Left renal pelvis (tissue), 4 donors: Measurements from ENCODE around the gene MTHFD2L. TPM values are rescaled to one million over a fixed set of nuclear protein-coding genes. Genes with fewer than 3 reads are reported as not detected.
"Not testable (repeated sequence)": the region's sequence is repeated elsewhere in the genome, so short reads cannot be mapped to it uniquely, and the experiment has no call there.

ENCODE experiments used
- DNase-seq, 4 donors: peaks; one replicate each; pipeline ENCODE4 v3.0.0-alpha.2; 2013; ENCODE audit warnings: low read depth in 4 of 4, low spot score in 3 of 4
- polyA plus RNA-seq, 4 donors: library from polyadenylated mRNA; unstranded; fragments of 120-200 nt; gene quantifications; one replicate each; pipeline ENCODE4 v1.2.1, GENCODE V29; 2013; ENCODE audit not compliant: insufficient read length in 4 of 4

MTHFD2L gene
- polyA plus RNA-seq, 4 donors: 12.7 to 30.6 (median 23.8) TPM

GRCh38 chr4:74181219-74181618 is 23.3 kb downstream of the MTHFD2L start:
- no peak for DNase-seq

- no peak for DNase-seq
Observed at GRCh38 chr4:74188912-74189311, 31.0 kb downstream of the MTHFD2L start.

- peak; percentile 7 to 37 (median 16) for DNase-seq
Observed at GRCh38 chr4:74189331-74190043, 31.6 kb downstream of the MTHFD2L start.

- no peak for DNase-seq
Observed at GRCh38 chr4:74190332-74190731, 32.4 kb downstream of the MTHFD2L start.

GRCh38 chr4:74190919-74191397 is 33.0 kb downstream of the MTHFD2L start:
- DNase-seq: no peak

GRCh38 chr4:74197080-74197479 is 39.2 kb downstream of the MTHFD2L start:
- no peak for DNase-seq

GRCh38 chr4:74202062-74202586 is 44.2 kb downstream of the MTHFD2L start:
- no peak for DNase-seq

GRCh38 chr4:74203467-74203866 is 45.5 kb downstream of the MTHFD2L start:
- DNase-seq: no peak

- no peak for DNase-seq
Observed at GRCh38 chr4:74205046-74205445, 47.1 kb downstream of the MTHFD2L start.

GRCh38 chr4:74205559-74205958 is 47.6 kb downstream of the MTHFD2L start:
- DNase-seq: no peak

GRCh38 chr4:74206088-74206825 is 48.3 kb downstream of the MTHFD2L start:
- DNase-seq: no peak

GRCh38 chr4:74214457-74215159 is 56.7 kb downstream of the MTHFD2L start:
- DNase-seq: not testable (repeated sequence)

GRCh38 chr4:74215236-74215635 is 57.3 kb downstream of the MTHFD2L start:
- DNase-seq: not testable (repeated sequence)

- DNase-seq: no peak
Observed at GRCh38 chr4:74217365-74217764, 59.4 kb downstream of the MTHFD2L start.

- DNase-seq: no peak
Observed at GRCh38 chr4:74218201-74218600, 60.3 kb downstream of the MTHFD2L start.

GRCh38 chr4:74219240-74219639 is 61.3 kb downstream of the MTHFD2L start:
- DNase-seq: no peak

GRCh38 chr4:74223098-74223497 is 65.2 kb downstream of the MTHFD2L start:
- no peak for DNase-seq

- no peak for DNase-seq
Observed at GRCh38 chr4:74223801-74224200, 65.9 kb downstream of the MTHFD2L start.

- peak; percentile 21 to 49 (median 33) for DNase-seq
Observed at GRCh38 chr4:74228691-74229640, 71.0 kb downstream of the MTHFD2L start.
